Loucy (cell line): ENCODE results near the gene RPTOR.

Source experiments
- CTCF ChIP-seq: fragments of 200-600 bp; sonication (generic); conservative IDR thresholded peaks from 2 replicates; pipeline ENCODE4 v1.5.1; 2014; ENCODE audit warnings: mild to moderate bottlenecking, antibody characterized with exemption, low read length
- EZH2phosphoT487 ChIP-seq: fragments of 200-600 bp; IDR thresholded peaks from 2 replicates; pipeline ENCODE4 v1.6.1; 2018; ENCODE audit warnings: antibody characterized with exemption, mild to moderate bottlenecking, moderate library complexity, borderline replicate concordance

GRCh38 chr17:80907281-80907680 lies 362.6 kb downstream of the RPTOR start:
- TF ChIP-seq CTCF (no peak), EZH2phosphoT487 (no peak)
